IMR-90 (cell line): ENCODE data around the gene NFASC. TPM values are rescaled to one million over a fixed set of nuclear protein-coding genes. Genes with fewer than 3 reads are reported as not detected.

Source experiments
- ATAC-seq: fragments of 200-7000 bp; cut with Tn5 transposase; 2 replicates; pipeline ENCODE4 v1.9.1; 2020; ENCODE audit warnings: low read depth, mild to moderate bottlenecking, moderate library complexity
- BruUV-seq: library from RNA; stranded (reverse); fragments of 400-500 nt; replicated peaks from 2 replicates; lab custom pipeline; 2021; lab: Mats Ljungman, UMichigan
- CTCF ChIA-PET: fragments of 300-600 bp; formaldehyde crosslinking; extraction: SDS; loops from one replicate; lab custom pipeline; 2021; ENCODE audit warnings: antibody characterized with exemption; lab: Yijun Ruan, JAX
- POLR2A ChIA-PET: fragments of 300-600 bp; sonication (Branson Sonifier 250); formaldehyde crosslinking; loops from one replicate; lab custom pipeline; 2022; ENCODE audit warnings: antibody characterized with exemption; ENCODE audit not compliant: unreplicated experiment; lab: Charles Lee
- DNase-seq: peaks from one replicate; pipeline ENCODE4 v3.0.0; 2013
- H2AFZ ChIP-seq: replicated peaks from 2 replicates; pipeline ENCODE3; 2013; ENCODE audit warnings: low read length, mild to moderate bottlenecking; ENCODE audit not compliant: poor library complexity
- H2AK5ac ChIP-seq: 2 replicates; pipeline ENCODE4 v1.6.1; 2013; ENCODE audit warnings: low read depth, low read length, inconsistent platforms
- H2AK9ac ChIP-seq: replicated peaks from 2 replicates; pipeline ENCODE3; 2013; ENCODE audit warnings: mild to moderate bottlenecking, low read depth, low read length, moderate library complexity; ENCODE audit not compliant: poor library complexity
- H2BK120ac ChIP-seq: 2 replicates; pipeline ENCODE4 v1.6.1; 2013; ENCODE audit warnings: low read depth, low read length, inconsistent platforms
- H2BK15ac ChIP-seq: 3 replicates; pipeline ENCODE4 v1.6.1; 2013; ENCODE audit warnings: low read depth, low read length, inconsistent platforms
- H2BK20ac ChIP-seq: 2 replicates; pipeline ENCODE4 v1.6.1; 2013; ENCODE audit warnings: low read depth, mild to moderate bottlenecking, inconsistent platforms, low read length, moderate library complexity
- H2BK5ac ChIP-seq: 2 replicates; pipeline ENCODE4 v1.6.1; 2013; ENCODE audit warnings: mild to moderate bottlenecking, low read depth, low read length, inconsistent platforms; ENCODE audit not compliant: poor library complexity, severe bottlenecking
- H3K14ac ChIP-seq: replicated peaks from 2 replicates; pipeline ENCODE4 v1.6.1; 2013; ENCODE audit warnings: low read depth, low read length, inconsistent platforms
- H3K18ac ChIP-seq: 2 replicates; pipeline ENCODE4 v1.6.1; 2013; ENCODE audit warnings: low read depth, low read length, control low read depth
- H3K23ac ChIP-seq: 2 replicates; pipeline ENCODE4 v1.6.1; 2013; ENCODE audit warnings: low read depth, low read length, inconsistent platforms
- H3K27ac ChIP-seq: 2 replicates; pipeline ENCODE4 v1.5.1; 2013; ENCODE audit warnings: mild to moderate bottlenecking, control low read depth, low read length; ENCODE audit not compliant: insufficient read depth
- H3K27me3 ChIP-seq: 2 replicates; pipeline ENCODE4 v1.6.1; 2013; ENCODE audit warnings: low read length; ENCODE audit not compliant: control insufficient read depth, insufficient read depth
- H3K36me3 ChIP-seq: 2 replicates; pipeline ENCODE4 v1.6.1; 2013; ENCODE audit warnings: low read length, mixed read lengths; ENCODE audit not compliant: control insufficient read depth, insufficient read depth
- H3K4ac ChIP-seq: 2 replicates; pipeline ENCODE4 v1.6.1; 2013; ENCODE audit warnings: low read depth, low read length, inconsistent platforms
- H3K4me1 ChIP-seq: 2 replicates; pipeline ENCODE4 v1.6.1; 2013; ENCODE audit warnings: low read length, mixed read lengths; ENCODE audit not compliant: control insufficient read depth, insufficient read depth
- H3K4me2 ChIP-seq: 2 replicates; pipeline ENCODE4 v1.6.1; 2013; ENCODE audit warnings: low read depth, mild to moderate bottlenecking, control low read depth, low read length, moderate library complexity
- H3K4me3 ChIP-seq: 2 replicates; pipeline ENCODE4 v1.5.1; 2013; ENCODE audit warnings: low read depth, mild to moderate bottlenecking, control low read depth, low read length, moderate library complexity; ENCODE audit not compliant: insufficient read depth
- H3K56ac ChIP-seq: 2 replicates; pipeline ENCODE4 v1.6.1; 2013; ENCODE audit warnings: low read length, inconsistent platforms; ENCODE audit not compliant: insufficient read depth; ENCODE audit errors: extremely low read depth
- H3K79me1 ChIP-seq, 2 experiments: 2 replicates each; pipeline ENCODE4 v1.6.1; 2013; ENCODE audit warnings: low read length in 2 of 2, inconsistent platforms in 1 of 2, low read depth in 1 of 2
- H3K9ac ChIP-seq: 2 replicates; pipeline ENCODE4 v1.6.1; 2013; ENCODE audit warnings: low read depth, low read length, control low read depth
- H3K9me1 ChIP-seq: 2 replicates; pipeline ENCODE4 v1.6.1; 2013; ENCODE audit warnings: low read length, inconsistent platforms; ENCODE audit not compliant: insufficient read depth
- H3K9me3 ChIP-seq: 2 replicates; pipeline ENCODE4 v1.6.1; 2013; ENCODE audit warnings: low read length; ENCODE audit not compliant: control insufficient read depth, insufficient read depth
- H4K20me1 ChIP-seq: 2 replicates; pipeline ENCODE4 v1.6.1; 2013; ENCODE audit warnings: low read length, inconsistent platforms; ENCODE audit not compliant: insufficient read depth
- H4K5ac ChIP-seq: 2 replicates; pipeline ENCODE4 v1.6.1; 2013; ENCODE audit warnings: mild to moderate bottlenecking, low read depth, low read length, control low read depth
- H4K8ac ChIP-seq, 2 experiments: 2 replicates each; pipeline ENCODE4 v1.6.1; 2013; ENCODE audit warnings: low read depth in 2 of 2, low read length in 2 of 2, control low read depth in 1 of 2, inconsistent platforms in 1 of 2
- H4K91ac ChIP-seq: 2 replicates; pipeline ENCODE4 v1.6.1; 2013; ENCODE audit warnings: low read depth, low read length, inconsistent platforms; ENCODE audit not compliant: insufficient read depth
- CEBPB ChIP-seq: IDR thresholded peaks from 2 replicates; pipeline ENCODE4 v1.6.1; 2012; ENCODE audit warnings: low read depth, low read length, improper control_type of control experiment
- CTCF ChIP-seq: conservative IDR thresholded peaks from 2 replicates; pipeline ENCODE4 v1.5.1; 2012; ENCODE audit warnings: mild to moderate bottlenecking, low read depth, low read length, improper control_type of control experiment
- ELK1 ChIP-seq: fragments of 150-350 bp; IDR thresholded peaks from 2 replicates; pipeline ENCODE4 v1.6.1; 2016; ENCODE audit warnings: low read depth, mild to moderate bottlenecking, low read length, moderate library complexity, borderline replicate concordance
- FOS ChIP-seq: fragments of 150-350 bp; IDR thresholded peaks from 2 replicates; pipeline ENCODE4 v1.6.1; 2016; ENCODE audit warnings: low read depth, low read length
- MAFK ChIP-seq: IDR thresholded peaks from 2 replicates; pipeline ENCODE4 v1.6.1; 2012; ENCODE audit warnings: low read depth, low read length, improper control_type of control experiment
- POLR2A ChIP-seq: IDR thresholded peaks from 2 replicates; pipeline ENCODE4 v1.6.1; 2012; ENCODE audit warnings: mild to moderate bottlenecking, low read depth, low read length
- RAD21 ChIP-seq: IDR thresholded peaks from 2 replicates; pipeline ENCODE4 v1.6.1; 2012; ENCODE audit warnings: low read length, improper control_type of control experiment
- RCOR1 ChIP-seq: IDR thresholded peaks from 2 replicates; pipeline ENCODE4 v1.6.1; 2012; ENCODE audit warnings: mild to moderate bottlenecking, low read length, improper control_type of control experiment; ENCODE audit not compliant: insufficient replicate concordance
- SMC3 ChIP-seq: fragments of 150-350 bp; IDR thresholded peaks from 2 replicates; pipeline ENCODE4 v1.6.1; 2016; ENCODE audit warnings: low read depth, mild to moderate bottlenecking, antibody characterized with exemption, low read length, moderate library complexity
- WGBS, 2 experiments: methylation state at CpG; one replicate each; pipeline versions ENCODE4 v1.1.5 to v1.1.7; 2013; ENCODE audit warnings: missing lambda C conversion rate in 2 of 2; ENCODE audit not compliant: insufficient read length in 1 of 2; ENCODE audit errors: extremely low coverage in 2 of 2; 5-methylcytosine and 5-hydroxymethylcytosine counted together
- dilution Hi-C: fragments of 300-500 bp; cut with HindIII; formaldehyde crosslinking; loops from one replicate; pipeline ENCODE4 v1.14.3; 2018; ENCODE audit warnings: low sequenced_read_pairs; ENCODE audit not compliant: unreplicated experiment
- in situ Hi-C: fragments of 300-500 bp; cut with MboI; formaldehyde crosslinking; loops from 3 replicates; pipeline ENCODE4 v1.14.3; 2019; ENCODE audit warnings: low sequenced_read_pairs, inconsistent platforms, mixed read lengths
- intact Hi-C: fragments of 100-400 bp; cut with micrococcal nuclease; formaldehyde crosslinking; loops from 2 replicates; pipeline ENCODE4 v1.10.0; 2022
- polyA plus RNA-seq, 3 experiments: library from polyadenylated mRNA; depleted of rRNA; stranded (reverse); fragments of >200 nt; gene quantifications; 2 replicates each; pipeline ENCODE4 v1.2.3, GENCODE V29; 2012; ENCODE audit warnings: low replicate concordance in 1 of 3
- total RNA-seq: library from RNA; depleted of rRNA; stranded (reverse); fragments of >200 nt; gene quantifications from 2 replicates; pipeline ENCODE4 v1.2.3, GENCODE V29; 2012

Gene NFASC
- total and polyA plus RNA-seq, 2 of the 4 experiments (the other 2 are of a cell fraction) = 0.18 to 0.79 TPM

- Histone ChIP-seq H2AK9ac (no peak overlapping the region), H3K79me1 (no peaks in the 10 kb centered on the region), H3K27me3 (peaks cover 18% of the 10 kb centered on the region), H4K8ac (no peak overlapping the region), H3K23ac (no peak overlapping the region), H3K4me2 (no peak overlapping the region), H3K9ac (no peak overlapping the region), H3K4ac (no peak overlapping the region), H3K4me1 (no peaks in the 10 kb centered on the region), H2BK15ac (no peak overlapping the region), H2BK20ac (no peak overlapping the region), H4K91ac (no peak overlapping the region), H3K4me3 (no peak overlapping the region), H3K18ac (no peak overlapping the region), H4K5ac (no peak overlapping the region), H3K27ac (no peak overlapping the region), H3K56ac (no peak overlapping the region), H2AFZ (no peak overlapping the region), H4K20me1 (no peaks in the 10 kb centered on the region; the same call in 1 of the 2 replicates), H3K36me3 (no peaks in the 10 kb centered on the region), H2BK120ac (no peak overlapping the region), H2AK5ac (no peak overlapping the region), H3K9me3 (no peaks in the 10 kb centered on the region), H3K9me1 (no peaks in the 10 kb centered on the region), H2BK5ac (no peak overlapping the region), H3K14ac (no peak overlapping the region)
- intact Hi-C loops = no loop called here
- ChIA-PET POLR2A (no interaction called here), CTCF (no interaction called here)
- dilution Hi-C loops = no loop called here
- whole genome bisulfite sequencing, 2 experiments = 100% methylated on average over 1 of the region's 2 CpGs; no CpG with 5 or more reads in 1 of the 2 experiments
- ATAC-seq = no peak
- no TSS peak for BruUV-seq
- DNase-seq = no peak
- in situ Hi-C loops = no loop called here
- TF ChIP-seq CEBPB (no peak), RAD21 (no peak), FOS (no peak), CTCF (no peak), SMC3 (no peak), POLR2A (no peak), MAFK (no peak), RCOR1 (no peak), ELK1 (no peak)
Observed at GRCh38 chr1:204974327-204974726, 103.7 kb downstream of the NFASC start.
